Islet precursor cell (in vitro differentiated cells): ENCODE results near the gene C17orf78.
"Not testable (repeated sequence)": the region's sequence is repeated elsewhere in the genome, so short reads cannot be mapped to it uniquely, and the experiment has no call there.

Experiments
- DNase-seq: peaks from one replicate; pipeline ENCODE4 v3.0.0-alpha.2; 2018

Gene C17orf78

DNA sequence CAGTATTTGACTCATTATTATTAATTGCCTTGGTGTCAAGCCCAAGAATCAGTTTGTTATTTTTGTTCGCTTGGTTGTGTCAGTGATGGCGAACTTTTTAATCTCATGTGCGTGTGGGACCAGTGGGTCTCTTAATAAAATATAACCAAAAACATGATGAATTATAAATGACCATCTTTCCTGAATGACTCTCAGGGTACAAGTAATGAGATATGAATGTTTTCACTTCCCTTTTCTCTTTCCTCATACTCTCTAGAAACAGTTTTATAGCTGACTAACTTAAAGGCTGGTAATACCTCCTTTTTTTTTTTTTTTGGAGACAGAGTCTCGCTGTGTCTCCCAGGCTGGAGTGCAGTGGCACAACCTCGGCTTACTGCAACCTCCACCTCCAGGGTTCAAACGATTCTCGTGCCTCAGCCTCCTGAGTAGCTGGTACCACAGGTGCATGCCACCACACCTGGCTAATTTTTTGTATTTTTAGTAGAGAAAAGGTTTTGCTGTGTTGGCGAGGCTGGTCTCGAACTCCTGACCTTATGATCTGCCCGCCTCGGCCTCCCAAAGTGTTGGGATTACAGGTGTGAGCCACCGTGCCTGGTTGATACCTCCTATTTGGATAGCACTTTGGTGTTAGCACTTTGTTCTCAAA is 65.7 kb downstream of the C17orf78 start:
- not testable (repeated sequence) for DNase-seq
